ENCODE measurements around the gene AK8. TPM values are rescaled to one million over a fixed set of nuclear protein-coding genes. Genes with fewer than 3 reads are reported as not detected.

AK8 gene
- total and polyA plus RNA-seq, 9 of the 15 experiments (the other 6 are each of a cell fraction or from before 2014, with no cell fraction given): 0.06 to 0.37 TPM; not detected in 7

- TF ChIP-seq BRF1 (IDR thresholded peaks at IDR 0.05; ENCODE audit: borderline replicate concordance, extremely low read depth, insufficient read length) (no peak), ZNF57 (CRISPR knock-in tag; IDR thresholded peaks at IDR 0.05) (no peak), SREBF2 (CRISPR knock-in tag; IDR thresholded peaks at IDR 0.05) (no peak), MTF1 (CRISPR knock-in tag; IDR thresholded peaks at IDR 0.05; ENCODE audit: borderline replicate concordance) (no peak), ZNF449 (CRISPR knock-in tag; IDR thresholded peaks at IDR 0.05) (no peak), NONO (IDR thresholded peaks at IDR 0.05; ENCODE audit: low read depth in 2 of 2, low read length in 1 of 2) (peak in 1 of 2 experiments; percentile 37; a peak in 1 of 4 replicates), HMG20B (CRISPR knock-in tag; IDR thresholded peaks at IDR 0.05) (no peak), NFIC (IDR thresholded peaks at IDR 0.05) (peak; percentile 90), ZNF699 (CRISPR knock-in tag; IDR thresholded peaks at IDR 0.05; ENCODE audit: insufficient replicate concordance) (no peak), TCF7 (IDR thresholded peaks at IDR 0.05; ENCODE audit: borderline replicate concordance) (no peak; the same call in 1 of the 2 replicates), ELF4 (CRISPR knock-in tag; IDR thresholded peaks at IDR 0.05) (no peak), RBM25 (IDR thresholded peaks at IDR 0.05; ENCODE audit: low read depth, low read length, severe bottlenecking) (peak; percentile 98), NBN (IDR thresholded peaks at IDR 0.05; ENCODE audit: low read depth) (no peak), NR2C2 (CRISPR knock-in tag; IDR thresholded peaks at IDR 0.05) (no peak), NR2C2 (tag; IDR thresholded peaks at IDR 0.05) (peak; percentile 63), ZNF717 (CRISPR knock-in tag; IDR thresholded peaks at IDR 0.05) (no peak), RBM22 (IDR thresholded peaks at IDR 0.05; ENCODE audit: low read depth, low read length, poor library complexity, severe bottlenecking) (peak; percentile 91), POLR2AphosphoS5 (IDR thresholded peaks at IDR 0.05; ENCODE audit: control insufficient read depth, insufficient read depth, low read depth, low read length) (no peak), SRF (CRISPR knock-in tag; IDR thresholded peaks at IDR 0.05) (no peak)
- TF ChIP-seq, protein P1, sequence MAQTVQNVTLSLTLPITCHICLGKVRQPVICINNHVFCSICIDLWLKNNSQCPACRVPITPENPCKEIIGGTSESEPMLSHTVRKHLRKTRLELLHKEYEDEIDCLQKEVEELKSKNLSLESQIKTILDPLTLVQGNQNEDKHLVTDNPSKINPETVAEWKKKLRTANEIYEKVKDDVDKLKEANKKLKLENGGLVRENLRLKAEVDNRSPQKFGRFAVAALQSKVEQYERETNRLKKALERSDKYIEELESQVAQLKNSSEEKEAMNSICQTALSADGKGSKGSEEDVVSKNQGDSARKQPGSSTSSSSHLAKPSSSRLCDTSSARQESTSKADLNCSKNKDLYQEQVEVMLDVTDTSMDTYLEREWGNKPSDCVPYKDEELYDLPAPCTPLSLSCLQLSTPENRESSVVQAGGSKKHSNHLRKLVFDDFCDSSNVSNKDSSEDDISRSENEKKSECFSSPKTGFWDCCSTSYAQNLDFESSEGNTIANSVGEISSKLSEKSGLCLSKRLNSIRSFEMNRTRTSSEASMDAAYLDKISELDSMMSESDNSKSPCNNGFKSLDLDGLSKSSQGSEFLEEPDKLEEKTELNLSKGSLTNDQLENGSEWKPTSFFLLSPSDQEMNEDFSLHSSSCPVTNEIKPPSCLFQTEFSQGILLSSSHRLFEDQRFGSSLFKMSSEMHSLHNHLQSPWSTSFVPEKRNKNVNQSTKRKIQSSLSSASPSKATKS (CRISPR knock-in tag; IDR thresholded peaks at IDR 0.05): no peak
- TF ChIP-seq, protein P2, sequence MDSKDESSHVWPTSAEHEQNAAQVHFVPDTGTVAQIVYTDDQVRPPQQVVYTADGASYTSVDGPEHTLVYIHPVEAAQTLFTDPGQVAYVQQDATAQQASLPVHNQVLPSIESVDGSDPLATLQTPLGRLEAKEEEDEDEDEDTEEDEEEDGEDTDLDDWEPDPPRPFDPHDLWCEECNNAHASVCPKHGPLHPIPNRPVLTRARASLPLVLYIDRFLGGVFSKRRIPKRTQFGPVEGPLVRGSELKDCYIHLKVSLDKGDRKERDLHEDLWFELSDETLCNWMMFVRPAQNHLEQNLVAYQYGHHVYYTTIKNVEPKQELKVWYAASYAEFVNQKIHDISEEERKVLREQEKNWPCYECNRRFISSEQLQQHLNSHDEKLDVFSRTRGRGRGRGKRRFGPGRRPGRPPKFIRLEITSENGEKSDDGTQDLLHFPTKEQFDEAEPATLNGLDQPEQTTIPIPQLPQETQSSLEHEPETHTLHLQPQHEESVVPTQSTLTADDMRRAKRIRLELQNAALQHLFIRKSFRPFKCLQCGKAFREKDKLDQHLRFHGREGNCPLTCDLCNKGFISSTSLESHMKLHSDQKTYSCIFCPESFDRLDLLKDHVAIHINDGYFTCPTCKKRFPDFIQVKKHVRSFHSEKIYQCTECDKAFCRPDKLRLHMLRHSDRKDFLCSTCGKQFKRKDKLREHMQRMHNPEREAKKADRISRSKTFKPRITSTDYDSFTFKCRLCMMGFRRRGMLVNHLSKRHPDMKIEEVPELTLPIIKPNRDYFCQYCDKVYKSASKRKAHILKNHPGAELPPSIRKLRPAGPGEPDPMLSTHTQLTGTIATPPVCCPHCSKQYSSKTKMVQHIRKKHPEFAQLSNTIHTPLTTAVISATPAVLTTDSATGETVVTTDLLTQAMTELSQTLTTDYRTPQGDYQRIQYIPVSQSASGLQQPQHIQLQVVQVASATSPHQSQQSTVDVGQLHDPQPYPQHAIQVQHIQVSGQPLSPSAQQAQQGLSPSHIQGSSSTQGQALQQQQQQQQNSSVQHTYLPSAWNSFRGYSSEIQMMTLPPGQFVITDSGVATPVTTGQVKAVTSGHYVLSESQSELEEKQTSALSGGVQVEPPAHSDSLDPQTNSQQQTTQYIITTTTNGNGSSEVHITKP (IDR thresholded peaks at IDR 0.05; ENCODE audit: partially characterized antibody): no peak
Observed at GRCh38 chr9:132877824-132878694, at the start of gene AK8 (continued).

All from K562 (cell line).